CD14-positive monocyte (primary cell): Measurements from ENCODE around the gene KCTD7. TPM values are rescaled to one million over a fixed set of nuclear protein-coding genes. Genes with fewer than 3 reads are reported as not detected.

Experiments
- DNase-seq, 3 donors: peaks; one replicate each; pipeline ENCODE4 v3.0.0-alpha.2; 2011 to 2022
- H2AFZ ChIP-seq: 2 replicates; pipeline ENCODE4 v1.6.0; 2012; ENCODE audit warnings: mild to moderate bottlenecking, low read depth, low read length, inconsistent platforms; ENCODE audit not compliant: insufficient read depth, poor library complexity, severe bottlenecking
- H3K27ac ChIP-seq, 2 donors: 1 replicate in 1 of 2; 2 replicates in 1 of 2; pipeline ENCODE4 v1.5.1; 2012 to 2013; ENCODE audit warnings: low read length in 2 of 2, control low read depth in 1 of 2, inconsistent platforms in 1 of 2, low read depth in 1 of 2, mild to moderate bottlenecking in 1 of 2
- H3K27me3 ChIP-seq, 2 donors: one replicate each; pipeline versions ENCODE4 v1.6.0 to v1.6.1; 2011 to 2013; ENCODE audit warnings: low read length in 2 of 2; ENCODE audit not compliant: control insufficient read depth in 2 of 2, insufficient read depth in 2 of 2
- H3K36me3 ChIP-seq, 2 donors: replicated peaks in 1 of 2; 1 replicate in 1 of 2; 2 replicates in 1 of 2; pipeline versions ENCODE4 v1.5.1 to v1.6.1; 2012 to 2013; ENCODE audit warnings: low read length in 2 of 2, control low read depth in 1 of 2, inconsistent platforms in 1 of 2, mild to moderate bottlenecking in 1 of 2; ENCODE audit not compliant: insufficient read depth in 2 of 2, control insufficient read depth in 1 of 2
- H3K4me1 ChIP-seq, 2 donors: 1 replicate in 1 of 2; 2 replicates in 1 of 2; pipeline versions ENCODE4 v1.5.1 to v1.6.1; 2012 to 2013; ENCODE audit warnings: low read length in 2 of 2, control low read depth in 1 of 2, inconsistent platforms in 1 of 2, mild to moderate bottlenecking in 1 of 2, moderate library complexity in 1 of 2; ENCODE audit not compliant: insufficient read depth in 2 of 2, control insufficient read depth in 1 of 2
- H3K4me2 ChIP-seq: replicated peaks from 2 replicates; pipeline ENCODE3; 2012; ENCODE audit warnings: low read length, moderate library complexity, mild to moderate bottlenecking; ENCODE audit not compliant: poor library complexity, severe bottlenecking; ENCODE audit errors: extremely low read depth
- H3K4me3 ChIP-seq, 3 experiments: fragments of 200-600 bp in 1 of 3; sonication (generic) in 1 of 3; replicated peaks in 1 of 3; 1 replicate in 2 of 3; 2 replicates in 1 of 3; pipeline ENCODE4 v1.5.1; 2011 to 2013; ENCODE audit warnings: low read length in 3 of 3, mild to moderate bottlenecking in 3 of 3, control low read depth in 2 of 3, low read depth in 2 of 3, inconsistent platforms in 1 of 3, moderate library complexity in 1 of 3
- H3K79me2 ChIP-seq: 2 replicates; pipeline ENCODE4 v1.6.0; 2012; ENCODE audit warnings: mild to moderate bottlenecking, control low read depth, inconsistent platforms, low read length, moderate library complexity; ENCODE audit not compliant: insufficient read depth
- H3K9ac ChIP-seq: 2 replicates; pipeline ENCODE4 v1.6.0; 2017; ENCODE audit warnings: low read length, mild to moderate bottlenecking; ENCODE audit not compliant: insufficient read depth, poor library complexity, severe bottlenecking
- H3K9me3 ChIP-seq, 2 donors: replicated peaks in 1 of 2; 1 replicate in 1 of 2; 2 replicates in 1 of 2; pipeline versions ENCODE4 v1.5.1 to v1.6.1; 2012 to 2013; ENCODE audit warnings: low read length in 2 of 2, control low read depth in 1 of 2; ENCODE audit not compliant: control insufficient read depth in 1 of 2, insufficient read depth in 1 of 2
- H4K20me1 ChIP-seq: 2 replicates; pipeline ENCODE4 v1.6.0; 2012; ENCODE audit warnings: mild to moderate bottlenecking, low read length, control low read depth, moderate library complexity; ENCODE audit not compliant: insufficient read depth
- H3K27ac Mint-ChIP-seq, 7 donors: one replicate each; pipeline ENCODE4 v1.8.0; 2020; ENCODE audit warnings: mild to moderate bottlenecking in 7 of 7, mixed read lengths in 7 of 7, moderate library complexity in 6 of 7, inconsistent platforms in 2 of 7
- H3K27me3 Mint-ChIP-seq, 3 donors: one replicate each; pipeline ENCODE4 v1.8.0; 2021 to 2022; ENCODE audit warnings: low read depth in 3 of 3, mild to moderate bottlenecking in 3 of 3, mixed read lengths in 3 of 3, moderate library complexity in 3 of 3, inconsistent platforms in 1 of 3
- H3K36me3 Mint-ChIP-seq, 2 donors: one replicate each; pipeline ENCODE4 v1.8.0; 2020; ENCODE audit warnings: mixed read lengths in 2 of 2, inconsistent platforms in 1 of 2, mild to moderate bottlenecking in 1 of 2
- H3K4me1 Mint-ChIP-seq: one replicate; pipeline ENCODE4 v1.8.0; 2020; ENCODE audit warnings: mild to moderate bottlenecking, mixed read lengths
- H3K4me3 Mint-ChIP-seq, 2 donors: one replicate each; pipeline ENCODE4 v1.8.0; 2020; ENCODE audit warnings: mild to moderate bottlenecking in 2 of 2, mixed read lengths in 2 of 2, moderate library complexity in 1 of 2
- H3K9me3 Mint-ChIP-seq, 7 donors: one replicate each; pipeline ENCODE4 v1.8.0; 2020 to 2022; ENCODE audit warnings: mixed read lengths in 7 of 7, mild to moderate bottlenecking in 6 of 7, moderate library complexity in 6 of 7, inconsistent platforms in 2 of 7
- WGBS: methylation state at CpG from one replicate; pipeline ENCODE4 v1.1.5; 2013; ENCODE audit warnings: missing lambda C conversion rate; ENCODE audit not compliant: insufficient coverage; 5-methylcytosine and 5-hydroxymethylcytosine counted together
- intact Hi-C, 2 donors: fragments of 100-400 bp; cut with micrococcal nuclease; formaldehyde crosslinking; loops; one replicate each; pipeline versions ENCODE4 v1.15.0 to v1.15.1; 2023
- polyA plus RNA-seq, 3 donors: library from polyadenylated mRNA; depleted of rRNA in 1 of 3; unstranded in 2 of 3; stranded (reverse) in 1 of 3; fragments of 300-500 nt in 2 of 3; fragments of >200 nt in 1 of 3; fragmentation: Illumina TruSeq in 2 of 3; gene quantifications; 1 replicate in 2 of 3; 2 replicates in 1 of 3; pipeline ENCODE4 v1.2.3, GENCODE V29; 2012 to 2021
- TF ChIP-seq, protein P1 (sequence below): fragments of 200-600 bp; IDR thresholded peaks from one replicate; pipeline ENCODE4 v1.8.0; 2022; ENCODE audit warnings: antibody characterized with exemption, mild to moderate bottlenecking

The KCTD7 gene
- polyA plus RNA-seq, 3 donors: 1.8 to 9.2 (median 2.7) TPM

DNA sequence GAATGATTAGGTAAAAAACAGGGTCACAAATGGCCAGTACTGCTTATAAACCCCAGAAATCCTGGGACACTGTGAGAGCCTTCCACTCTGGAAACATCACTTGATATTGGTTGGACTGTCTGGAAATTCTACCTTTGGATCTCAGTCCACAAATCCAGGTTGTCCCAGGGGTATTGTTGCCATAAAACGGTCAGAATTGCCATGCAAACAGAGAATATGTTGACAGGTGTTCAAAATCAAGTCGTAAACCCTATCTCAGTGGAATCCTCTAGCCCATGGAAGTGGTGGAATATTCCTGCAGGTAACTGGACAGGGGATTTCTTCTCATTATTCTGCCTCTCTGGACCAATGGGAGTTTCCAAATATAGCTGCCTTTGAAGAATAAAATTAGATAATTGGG lies 31.2 kb upstream of the KCTD7 start:
- H2AFZ ChIP-seq: no peak overlapping the region
- peaks cover under 1% of the 10 kb centered on the region for H3K79me2 ChIP-seq
- H3K4me2 ChIP-seq: no peak overlapping the region
- peaks cover 0 to 5% of the 10 kb centered on the region in 2 donors for H3K9me3 ChIP-seq
- H3K36me3 Mint-ChIP-seq: no peaks in the 10 kb centered on the region
- no peak overlapping the region for H3K4me3 Mint-ChIP-seq
- no peak overlapping the region for H3K4me3 ChIP-seq
- no peak overlapping the region for H3K27ac Mint-ChIP-seq
- no CpG with 5 or more reads among the region's 2 CpGs for WGBS
- H3K27ac ChIP-seq: no peak overlapping the region
- DNase-seq: no peak
- H3K4me1 Mint-ChIP-seq: peaks cover 9% of the 10 kb centered on the region
- intact Hi-C loops: loop anchor here (10.0 kb wide), 1 partner anchor 57 kb away; no protein-coding TSS in a partner anchor
- peaks cover 0 to 3% of the 10 kb centered on the region in 2 donors for H3K27me3 ChIP-seq
- H3K27me3 Mint-ChIP-seq: peaks cover 7 to 16% (median 11%) of the 10 kb centered on the region in 3 donors
- TF ChIP-seq, protein P1, sequence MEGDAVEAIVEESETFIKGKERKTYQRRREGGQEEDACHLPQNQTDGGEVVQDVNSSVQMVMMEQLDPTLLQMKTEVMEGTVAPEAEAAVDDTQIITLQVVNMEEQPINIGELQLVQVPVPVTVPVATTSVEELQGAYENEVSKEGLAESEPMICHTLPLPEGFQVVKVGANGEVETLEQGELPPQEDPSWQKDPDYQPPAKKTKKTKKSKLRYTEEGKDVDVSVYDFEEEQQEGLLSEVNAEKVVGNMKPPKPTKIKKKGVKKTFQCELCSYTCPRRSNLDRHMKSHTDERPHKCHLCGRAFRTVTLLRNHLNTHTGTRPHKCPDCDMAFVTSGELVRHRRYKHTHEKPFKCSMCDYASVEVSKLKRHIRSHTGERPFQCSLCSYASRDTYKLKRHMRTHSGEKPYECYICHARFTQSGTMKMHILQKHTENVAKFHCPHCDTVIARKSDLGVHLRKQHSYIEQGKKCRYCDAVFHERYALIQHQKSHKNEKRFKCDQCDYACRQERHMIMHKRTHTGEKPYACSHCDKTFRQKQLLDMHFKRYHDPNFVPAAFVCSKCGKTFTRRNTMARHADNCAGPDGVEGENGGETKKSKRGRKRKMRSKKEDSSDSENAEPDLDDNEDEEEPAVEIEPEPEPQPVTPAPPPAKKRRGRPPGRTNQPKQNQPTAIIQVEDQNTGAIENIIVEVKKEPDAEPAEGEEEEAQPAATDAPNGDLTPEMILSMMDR: no peak
- peaks cover 0 to 21% (median 12%) of the 10 kb centered on the region in 7 donors for H3K9me3 Mint-ChIP-seq
- H3K4me1 ChIP-seq: peaks cover 4 to 6% of the 10 kb centered on the region in 2 donors
- H3K36me3 ChIP-seq: no peaks in the 10 kb centered on the region
- no peak overlapping the region for H3K9ac ChIP-seq
- no peaks in the 10 kb centered on the region for H4K20me1 ChIP-seq

DNA sequence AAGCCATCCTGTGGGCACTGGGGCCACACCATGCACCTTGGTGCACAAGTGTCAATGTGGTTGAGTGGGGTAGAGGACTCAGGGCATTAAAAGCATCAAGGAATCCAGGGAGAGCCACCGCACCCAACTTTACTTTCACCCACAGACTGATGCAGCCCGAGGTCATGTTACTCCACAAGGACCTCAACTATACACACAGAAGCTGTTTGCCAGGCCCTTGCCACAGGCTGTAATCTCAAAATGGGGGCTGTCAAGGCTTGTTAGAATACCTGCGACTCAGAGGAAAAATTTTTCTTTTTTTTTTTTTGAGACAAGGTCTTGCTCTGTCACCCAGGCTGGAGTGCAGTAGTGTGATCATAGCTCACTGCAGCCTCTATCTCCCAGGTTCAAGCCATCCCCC lies 26.5 kb upstream of the KCTD7 start:
- no peak overlapping the region for H3K4me2 ChIP-seq
- no peak for DNase-seq
- no peak overlapping the region for H3K27ac Mint-ChIP-seq
- no peak overlapping the region for H3K4me3 Mint-ChIP-seq
- intact Hi-C loops: no loop called here
- no peaks in the 10 kb centered on the region for H3K36me3 ChIP-seq
- TF ChIP-seq, protein P1: no peak
- H3K9me3 ChIP-seq: no peaks in the 10 kb centered on the region
- H3K27me3 Mint-ChIP-seq: peaks cover 2 to 18% (median 12%) of the 10 kb centered on the region in 3 donors
- no peaks in the 10 kb centered on the region for H3K79me2 ChIP-seq
- H3K4me3 ChIP-seq: no peak overlapping the region
- no peaks in the 10 kb centered on the region for H3K4me1 Mint-ChIP-seq
- no peaks in the 10 kb centered on the region for H4K20me1 ChIP-seq
- H3K9ac ChIP-seq: no peak overlapping the region
- H2AFZ ChIP-seq: no peak overlapping the region
- H3K27ac ChIP-seq: no peak overlapping the region
- no peaks in the 10 kb centered on the region for H3K4me1 ChIP-seq
- WGBS: no CpG with 5 or more reads among the region's 3 CpGs
- H3K27me3 ChIP-seq: peaks cover 0 to 3% of the 10 kb centered on the region in 2 donors
- H3K36me3 Mint-ChIP-seq: no peaks in the 10 kb centered on the region
- H3K9me3 Mint-ChIP-seq: peaks cover 0 to 13% (median 6%) of the 10 kb centered on the region in 7 donors
